Stimulated activated CD4-positive, alpha-beta T cell treated with anti-CD3 and anti-CD28 coated beads, Interleukin-1b, Interleukin-23, amount 100 ng/mL, for 4 hours (primary cell): ENCODE results near the gene CCR9.

Experiments
- DNase-seq, 2 donors: peaks; one replicate each; pipeline ENCODE4 v3.0.0-alpha.2; 2020; ENCODE audit warnings: low read depth in 2 of 2

Gene CCR9

GRCh38 chr3:45936261-45936660 is 49.9 kb downstream of the CCR9 start:
- no peak for DNase-seq

GRCh38 chr3:45937206-45938042 is 51.1 kb downstream of the CCR9 start:
- no peak for DNase-seq

GRCh38 chr3:45938043-45938435 is 51.7 kb downstream of the CCR9 start:
- no peak for DNase-seq

DNA sequence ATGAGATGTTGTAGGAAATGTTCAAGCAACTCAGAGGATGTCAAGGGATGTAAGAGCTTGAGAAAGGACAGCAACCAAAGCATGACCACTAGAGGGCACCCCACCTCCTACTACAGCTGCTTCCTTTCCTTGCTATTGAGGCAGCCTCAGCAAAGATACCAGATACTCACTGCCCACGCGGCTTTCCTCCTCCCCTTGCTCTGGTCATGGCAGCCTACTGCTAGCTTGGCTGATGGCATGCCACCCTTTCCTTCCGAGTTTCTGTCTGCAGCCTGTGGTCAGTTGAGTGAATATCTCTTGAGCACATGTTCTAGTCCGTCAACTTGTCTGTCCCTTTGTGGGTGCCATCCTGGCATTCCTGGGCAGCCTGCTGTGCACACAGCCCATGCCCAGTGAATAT is 52.5 kb downstream of the CCR9 start:
- DNase-seq: peak; percentile 71 to 87

DNA sequence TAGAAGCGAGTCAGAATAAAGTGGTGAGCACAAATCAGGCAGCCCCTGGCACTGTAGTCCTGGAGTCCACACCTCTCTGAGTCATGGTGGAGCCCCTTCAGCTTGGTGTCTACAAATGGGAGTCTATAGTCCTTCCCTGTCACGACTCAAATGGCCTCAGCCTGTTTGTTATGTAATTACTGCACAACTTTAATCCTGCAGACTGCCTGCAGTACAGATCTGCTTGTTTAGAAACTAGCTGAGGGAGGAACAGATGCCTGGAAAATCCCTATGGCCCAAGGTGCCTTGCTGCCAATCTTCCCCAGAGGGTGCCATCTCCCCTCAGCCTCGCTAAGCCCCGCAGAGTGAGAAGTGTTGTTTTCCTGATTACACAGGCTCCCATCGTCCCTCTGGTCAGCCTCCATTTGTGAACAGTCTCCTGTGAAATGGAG is 53.0 kb downstream of the CCR9 start:
- DNase-seq: no peak

GRCh38 chr3:45940004-45940780 is 53.8 kb downstream of the CCR9 start:
- no peak for DNase-seq

DNA sequence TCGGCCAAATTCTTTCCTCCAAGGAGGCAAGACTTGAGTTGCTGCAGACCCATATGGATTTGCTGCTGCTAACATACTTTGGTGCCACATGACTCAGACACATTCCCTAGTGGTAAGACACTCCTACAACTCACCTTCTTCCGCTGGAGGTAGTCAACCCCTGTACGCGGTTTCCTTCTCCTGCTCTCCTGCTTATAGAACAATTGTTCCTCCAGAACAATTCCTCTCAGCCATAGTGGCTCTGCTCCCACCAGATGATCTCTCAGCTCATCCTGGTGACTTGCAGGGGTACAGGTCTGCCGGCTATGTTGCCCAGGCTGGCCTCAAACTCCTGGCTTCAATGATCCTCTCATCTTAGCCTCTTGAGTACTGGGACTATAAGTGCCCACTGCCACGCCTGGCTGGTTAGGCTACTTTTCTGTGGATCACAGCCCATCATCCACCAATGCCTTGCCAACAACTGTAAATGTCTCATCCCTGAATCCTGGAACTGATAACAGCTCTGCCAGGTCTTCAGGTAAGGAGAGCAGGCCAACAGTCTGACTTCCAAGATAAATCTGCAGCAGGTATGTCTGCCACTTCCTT is 54.5 kb downstream of the CCR9 start:
- DNase-seq: no peak

DNA sequence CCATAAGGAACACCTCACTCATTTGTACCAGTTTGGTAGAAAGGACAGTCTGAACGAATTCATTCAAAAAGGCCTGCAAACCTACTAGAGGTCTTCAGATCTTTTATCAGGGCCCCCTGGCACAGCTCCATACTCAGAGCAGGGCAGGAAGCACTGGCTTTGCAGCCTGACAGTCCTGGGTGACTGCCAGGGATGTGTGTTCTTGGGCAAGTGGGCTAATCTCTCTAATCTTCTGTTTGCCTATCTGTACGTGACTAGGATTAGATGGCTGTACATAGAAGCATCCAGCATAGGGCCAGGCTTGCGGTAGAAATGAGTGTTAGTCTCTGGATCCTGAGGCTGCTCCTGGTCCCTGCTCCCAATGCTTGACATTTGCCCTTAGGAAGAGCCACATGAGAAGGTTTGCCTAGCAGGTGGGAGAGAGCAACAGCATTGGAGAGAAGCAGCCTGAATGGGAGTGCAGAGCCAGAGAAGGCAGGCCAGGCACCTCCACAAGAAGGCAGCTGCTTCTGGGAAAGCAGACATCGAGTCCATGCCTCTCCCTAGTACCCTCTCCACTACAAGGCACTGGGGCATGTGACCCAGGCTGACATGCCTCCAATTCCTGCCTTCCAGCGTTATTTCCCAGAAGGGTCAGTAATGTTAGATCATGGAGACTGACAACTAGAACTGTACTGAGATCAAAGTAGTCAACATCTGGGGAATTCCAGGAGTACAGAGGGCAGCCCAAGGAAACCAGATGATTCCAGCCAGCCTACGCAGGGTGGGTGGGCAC is 55.9 kb downstream of the CCR9 start:
- no peak for DNase-seq

DNA sequence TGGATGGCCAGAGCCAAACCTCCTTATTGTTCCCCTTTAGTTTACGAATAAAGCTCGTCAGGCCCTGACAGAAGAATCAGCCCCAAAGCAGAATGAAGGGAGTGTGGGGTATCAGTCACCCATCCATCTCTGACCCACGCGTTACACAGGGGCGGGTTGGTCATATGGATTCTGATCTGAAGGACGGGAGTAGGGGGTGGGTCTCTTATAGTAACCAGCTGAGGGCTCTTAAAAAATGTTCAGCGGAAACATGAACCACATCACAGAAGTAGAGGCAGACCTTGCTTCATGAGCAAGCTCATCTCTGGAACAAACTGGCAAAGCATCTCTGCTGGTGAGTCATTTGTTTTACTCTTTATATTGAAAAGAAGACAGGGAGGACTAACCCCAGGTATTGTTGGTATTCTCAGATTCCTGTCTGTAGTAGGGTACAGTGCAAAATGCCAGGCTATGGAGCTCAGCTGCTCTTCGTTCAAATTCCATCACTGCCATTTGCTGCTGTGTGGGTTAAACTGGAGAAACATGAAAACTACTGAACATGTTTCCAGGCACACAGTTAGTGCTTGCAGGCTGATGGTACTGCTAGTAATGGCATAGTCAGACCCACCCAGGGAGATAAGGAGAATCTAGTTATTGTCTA is 57.0 kb downstream of the CCR9 start, which contains the start of gene CXCR6:
CXCR6 (plus strand) TSS at position 258 of the 640 bp plus-strand sequence. CDS start 3,018 bp downstream, outside the sequence.
- peak in 1 of 2 donors; percentile 39 for DNase-seq

- no peak for DNase-seq
These were observed 58.7 kb downstream of the CCR9 start for GRCh38 chr3:45944830-45945620.

DNA sequence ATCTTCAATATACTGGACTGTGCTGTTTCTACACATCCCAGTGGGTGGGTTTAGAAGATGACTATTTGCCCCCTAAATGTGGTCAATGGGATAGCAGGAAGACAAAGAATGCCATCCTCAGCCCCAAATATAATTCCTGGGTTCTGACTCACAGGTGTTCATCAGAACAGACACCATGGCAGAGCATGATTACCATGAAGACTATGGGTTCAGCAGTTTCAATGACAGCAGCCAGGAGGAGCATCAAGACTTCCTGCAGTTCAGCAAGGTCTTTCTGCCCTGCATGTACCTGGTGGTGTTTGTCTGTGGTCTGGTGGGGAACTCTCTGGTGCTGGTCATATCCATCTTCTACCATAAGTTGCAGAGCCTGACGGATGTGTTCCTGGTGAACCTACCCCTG is 60.0 kb downstream of the CCR9 start:
- no peak for DNase-seq

- no peak for DNase-seq
These were observed 60.5 kb downstream of the CCR9 start for GRCh38 chr3:45946875-45947274.

DNA sequence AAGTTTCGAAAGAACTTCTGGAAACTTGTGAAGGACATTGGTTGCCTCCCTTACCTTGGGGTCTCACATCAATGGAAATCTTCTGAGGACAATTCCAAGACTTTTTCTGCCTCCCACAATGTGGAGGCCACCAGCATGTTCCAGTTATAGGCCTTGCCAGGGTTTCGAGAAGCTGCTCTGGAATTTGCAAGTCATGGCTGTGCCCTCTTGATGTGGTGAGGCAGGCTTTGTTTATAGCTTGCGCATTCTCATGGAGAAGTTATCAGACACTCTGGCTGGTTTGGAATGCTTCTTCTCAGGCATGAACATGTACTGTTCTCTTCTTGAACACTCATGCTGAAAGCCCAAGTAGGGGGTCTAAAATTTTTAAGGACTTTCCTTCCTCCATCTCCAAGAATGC is 61.0 kb downstream of the CCR9 start:
- no peak for DNase-seq

DNA sequence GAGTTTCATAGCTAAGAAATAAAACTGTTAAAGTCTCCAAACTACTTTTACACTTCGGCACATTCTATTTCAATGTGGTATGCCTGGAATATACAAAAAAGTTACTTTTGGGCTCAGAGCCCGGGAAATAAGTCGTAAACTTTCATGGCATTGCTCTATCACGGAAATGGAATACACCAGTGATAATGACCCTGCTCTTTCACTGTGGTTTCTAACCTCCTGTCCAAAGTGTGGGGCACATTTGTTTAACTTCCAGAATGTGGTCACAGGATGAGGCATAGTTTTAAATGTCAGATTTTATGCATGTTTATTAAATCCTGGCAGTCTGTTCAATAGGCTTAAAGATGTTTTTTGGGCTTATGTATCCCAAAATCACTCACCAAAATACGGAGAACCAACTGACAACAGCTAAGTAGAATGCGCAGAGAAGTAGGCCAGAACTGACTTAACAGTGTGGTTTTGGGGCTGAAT is 62.0 kb downstream of the CCR9 start:
- DNase-seq: no peak

DNA sequence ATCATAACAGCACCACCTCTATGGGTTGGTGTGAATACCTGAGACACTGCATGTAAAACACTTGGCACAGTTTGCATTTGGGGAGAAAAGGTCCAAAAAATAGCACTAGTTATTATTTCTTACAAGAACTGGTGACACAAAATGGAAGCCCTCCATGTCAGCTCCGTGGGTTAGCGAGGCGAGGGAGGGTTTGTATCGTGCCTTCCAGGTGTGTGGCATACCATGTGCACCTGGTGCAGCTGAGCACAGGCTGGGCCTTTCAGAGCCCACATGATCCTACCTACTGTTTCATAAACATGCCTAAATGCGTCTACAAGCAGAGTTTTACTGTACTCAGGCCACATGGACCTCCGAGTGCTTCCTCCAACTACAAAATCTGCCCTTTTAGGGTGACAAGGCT is 62.5 kb downstream of the CCR9 start:
- no peak for DNase-seq

DNA sequence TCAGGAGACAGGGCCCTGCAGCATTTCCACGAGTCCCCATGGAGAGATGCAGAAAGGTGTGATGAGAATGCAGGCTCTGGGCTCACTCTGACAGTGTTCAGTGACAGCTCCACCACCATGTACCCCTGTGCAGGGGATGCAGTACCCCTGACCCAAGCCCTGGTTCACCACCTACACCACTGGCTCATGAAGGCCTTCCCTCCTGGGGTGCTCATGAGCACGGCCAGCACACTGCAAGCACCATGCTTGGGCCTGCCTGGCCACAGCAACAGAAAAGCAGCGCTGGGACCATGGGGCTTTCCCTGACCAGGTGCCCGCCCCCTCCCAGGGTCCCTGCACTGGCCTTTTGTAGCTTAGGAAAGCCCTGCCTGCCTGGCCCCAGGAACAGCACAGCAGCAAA is 63.1 kb downstream of the CCR9 start:
- no peak for DNase-seq

DNA sequence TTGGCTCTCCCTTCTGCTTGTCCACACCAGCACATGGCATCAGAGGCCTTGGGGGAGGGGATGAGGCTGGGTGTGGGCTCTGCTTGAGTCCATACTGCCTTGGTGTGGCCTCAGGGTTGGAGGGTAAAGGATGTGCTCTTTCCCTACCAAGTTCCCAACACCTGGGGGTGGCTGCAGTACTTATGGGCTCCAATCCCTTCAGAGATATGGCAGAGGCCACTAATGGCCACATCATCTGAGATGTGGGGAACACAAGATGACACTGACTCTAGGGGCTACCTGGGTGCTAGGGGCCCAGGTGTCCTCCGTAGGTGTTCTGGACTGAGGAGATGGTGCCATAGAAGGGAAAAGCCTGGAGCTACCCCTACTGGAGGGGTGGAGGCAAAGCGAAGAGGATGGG is 63.8 kb downstream of the CCR9 start:
- DNase-seq: no peak

GRCh38 chr3:45950686-45951600 is 64.6 kb downstream of the CCR9 start:
- DNase-seq: peak in 1 of 2 donors; percentile 24

DNA sequence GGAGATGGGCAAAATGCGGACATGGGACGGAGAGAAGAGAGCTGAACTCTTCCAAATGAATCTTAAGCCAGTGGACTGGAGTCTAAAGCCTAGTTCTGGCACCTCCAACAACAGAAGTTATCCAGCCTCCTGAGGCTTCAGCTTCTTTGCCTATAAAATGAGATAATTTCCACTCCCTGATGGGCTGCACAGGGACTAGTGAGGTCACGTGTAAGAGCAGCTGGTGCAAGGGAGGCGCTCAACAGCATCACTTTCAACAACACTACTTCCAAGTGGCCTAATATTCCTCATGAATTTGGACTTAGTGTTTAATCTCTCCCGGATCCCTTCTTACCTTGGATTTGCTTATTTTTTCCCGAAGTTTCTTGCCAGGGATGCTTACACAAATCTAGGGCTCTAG is 65.6 kb downstream of the CCR9 start:
- no peak for DNase-seq
